NCI-H2029 (cell line): ENCODE measurements around the gene CAT.

Experiments
- DNase-seq: peaks from one replicate; lab custom pipeline; 2025; lab: John Stamatoyannopoulos, UW

CAT gene

DNA sequence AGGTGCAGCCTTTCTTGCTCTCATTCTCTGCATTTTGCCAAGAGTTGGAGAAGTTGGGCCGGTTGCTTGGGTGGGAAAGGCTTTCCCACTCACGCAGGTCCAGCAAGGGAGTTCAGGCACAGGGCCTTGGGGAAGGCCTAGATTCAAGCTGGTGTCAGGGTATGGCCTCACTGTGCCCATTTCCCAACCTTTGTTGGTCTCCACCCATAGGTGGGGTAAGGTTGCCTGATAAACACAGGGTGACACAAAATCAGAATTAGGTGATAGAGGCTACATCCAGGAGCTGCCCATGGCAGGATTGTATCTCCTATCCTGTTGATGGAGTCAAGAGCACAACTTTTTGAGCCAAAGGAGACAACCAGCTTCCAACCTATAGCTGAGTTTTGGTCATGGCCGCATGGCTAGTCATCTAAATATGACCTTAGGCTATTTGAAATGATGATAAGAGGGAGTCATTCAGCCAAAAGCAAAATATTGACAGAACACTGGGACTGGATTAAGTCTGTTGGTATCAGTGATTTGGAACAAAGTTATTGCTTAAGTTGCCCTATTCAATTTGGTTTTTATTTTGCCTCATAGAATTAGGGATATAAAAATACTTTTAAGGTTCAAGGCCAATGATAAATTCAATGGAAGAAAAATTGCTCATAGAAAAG lies 20.9 kb downstream of the CAT start:
- DNase-seq: no peak

DNA sequence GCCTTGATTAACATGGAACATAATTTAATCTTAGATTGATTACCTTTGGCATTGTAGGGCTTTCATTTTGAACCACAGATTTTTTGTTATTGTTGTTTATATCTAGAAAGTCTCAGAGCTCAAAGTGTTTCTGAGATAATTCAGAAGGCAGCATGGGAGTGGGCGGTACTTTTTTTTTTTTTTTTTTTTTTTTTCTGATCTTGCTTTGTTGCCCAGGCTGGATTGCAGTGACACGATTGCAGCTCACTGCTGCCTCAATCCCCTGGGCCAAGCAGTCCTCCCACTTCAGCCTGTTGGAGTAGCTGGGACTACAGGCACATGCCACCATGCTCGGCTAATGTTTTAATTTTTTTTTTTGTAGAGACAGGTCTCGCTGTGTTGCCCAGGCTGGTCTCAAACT lies 21.5 kb downstream of the CAT start:
- no peak for DNase-seq

- DNase-seq: no peak
Observed at GRCh38 chr11:34461215-34461614, 22.5 kb downstream of the CAT start.

DNA sequence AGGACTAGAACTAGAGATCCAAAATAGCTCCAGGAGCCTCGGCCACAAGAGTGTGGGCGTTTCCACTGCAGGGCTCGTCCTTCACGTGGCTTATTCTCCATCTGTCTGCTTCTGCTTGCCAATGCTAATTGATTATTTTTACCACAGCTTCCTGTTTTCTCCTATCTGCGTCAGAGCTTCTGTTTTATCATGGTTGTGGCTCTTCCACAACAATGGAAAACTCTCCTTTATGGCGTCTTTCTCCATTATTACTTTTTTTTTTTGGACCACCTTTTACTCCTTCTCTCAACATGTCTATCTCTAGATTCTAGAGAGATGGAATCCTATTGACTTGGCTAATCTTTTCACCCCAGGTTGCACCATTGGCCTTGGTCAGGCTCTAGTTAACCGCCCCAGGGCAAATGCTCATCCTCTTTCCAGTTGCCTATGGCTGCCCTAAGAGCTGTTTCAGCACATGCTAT lies 25.9 kb downstream of the CAT start:
- no peak for DNase-seq

GRCh38 chr11:34466802-34467488 lies 28.2 kb downstream of the CAT start:
- no peak for DNase-seq

DNA sequence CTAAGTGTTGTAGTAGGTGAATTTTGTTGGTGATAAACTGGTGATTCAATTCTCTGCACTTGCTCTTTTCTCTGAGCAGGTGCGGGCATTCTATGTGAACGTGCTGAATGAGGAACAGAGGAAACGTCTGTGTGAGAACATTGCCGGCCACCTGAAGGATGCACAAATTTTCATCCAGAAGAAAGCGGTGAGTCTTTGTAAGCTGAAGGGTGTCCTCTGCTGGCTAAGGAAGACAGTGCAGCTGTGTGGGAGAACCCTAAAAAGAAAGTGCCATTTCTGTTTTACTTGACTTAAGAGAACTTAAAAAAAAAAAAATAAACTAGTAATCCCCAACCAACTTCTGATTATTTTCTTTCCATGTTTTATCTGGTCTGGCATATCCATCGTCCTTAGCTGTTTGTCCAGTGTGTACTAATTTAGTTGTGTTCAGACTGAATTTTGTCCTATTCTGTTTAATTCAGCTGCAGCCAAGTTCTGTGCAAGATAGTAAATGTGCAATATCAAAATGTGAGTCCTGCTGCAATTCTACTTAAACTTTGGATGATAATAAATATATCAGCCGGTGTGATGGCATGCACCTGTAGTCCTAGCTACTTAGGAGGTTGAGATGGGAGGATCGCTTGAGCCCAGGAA lies 29.6 kb downstream of the CAT start:
- no peak for DNase-seq

- DNase-seq: no peak
Observed at GRCh38 chr11:34473603-34474169, 35.0 kb downstream of the CAT start.

DNA sequence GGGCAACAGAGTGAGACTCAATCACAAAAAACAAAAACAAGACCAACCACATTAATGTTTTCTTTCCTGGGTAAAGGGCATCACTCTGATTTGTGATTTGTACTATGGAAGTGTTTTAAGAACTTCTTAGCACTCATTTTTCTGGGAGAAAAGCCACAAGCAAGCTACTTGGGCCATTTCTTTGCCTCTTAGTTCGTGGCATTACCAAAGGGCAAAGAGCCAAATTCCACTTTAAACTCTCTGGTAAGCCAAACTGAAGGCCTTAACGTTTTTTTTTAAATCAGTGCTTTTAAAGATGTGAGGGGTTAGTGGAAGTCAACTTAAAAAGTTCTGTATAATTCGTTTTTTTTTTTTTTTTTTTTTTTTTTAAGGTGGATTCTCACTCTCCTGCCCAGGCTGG lies 36.9 kb downstream of the CAT start:
- DNase-seq: no peak

DNA sequence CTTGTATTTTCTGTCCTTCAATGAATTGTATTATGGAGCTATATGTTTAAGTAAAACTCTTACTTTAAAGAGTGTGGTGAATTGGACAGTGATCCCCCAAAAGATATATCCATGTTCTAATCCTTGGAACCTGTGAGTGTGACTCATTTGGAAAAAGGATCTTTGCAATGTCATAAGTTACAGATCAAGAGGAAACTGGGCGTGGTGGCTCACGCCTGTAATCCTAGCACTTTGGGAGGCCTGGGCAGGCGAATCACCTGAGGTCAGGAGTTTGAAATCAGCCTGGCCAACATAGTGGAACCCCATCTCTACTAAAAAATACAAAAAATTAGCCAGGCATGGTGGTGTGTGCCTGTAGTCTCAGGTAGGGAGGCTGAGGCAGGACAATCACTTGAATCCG lies 38.1 kb downstream of the CAT start:
- no peak for DNase-seq

DNA sequence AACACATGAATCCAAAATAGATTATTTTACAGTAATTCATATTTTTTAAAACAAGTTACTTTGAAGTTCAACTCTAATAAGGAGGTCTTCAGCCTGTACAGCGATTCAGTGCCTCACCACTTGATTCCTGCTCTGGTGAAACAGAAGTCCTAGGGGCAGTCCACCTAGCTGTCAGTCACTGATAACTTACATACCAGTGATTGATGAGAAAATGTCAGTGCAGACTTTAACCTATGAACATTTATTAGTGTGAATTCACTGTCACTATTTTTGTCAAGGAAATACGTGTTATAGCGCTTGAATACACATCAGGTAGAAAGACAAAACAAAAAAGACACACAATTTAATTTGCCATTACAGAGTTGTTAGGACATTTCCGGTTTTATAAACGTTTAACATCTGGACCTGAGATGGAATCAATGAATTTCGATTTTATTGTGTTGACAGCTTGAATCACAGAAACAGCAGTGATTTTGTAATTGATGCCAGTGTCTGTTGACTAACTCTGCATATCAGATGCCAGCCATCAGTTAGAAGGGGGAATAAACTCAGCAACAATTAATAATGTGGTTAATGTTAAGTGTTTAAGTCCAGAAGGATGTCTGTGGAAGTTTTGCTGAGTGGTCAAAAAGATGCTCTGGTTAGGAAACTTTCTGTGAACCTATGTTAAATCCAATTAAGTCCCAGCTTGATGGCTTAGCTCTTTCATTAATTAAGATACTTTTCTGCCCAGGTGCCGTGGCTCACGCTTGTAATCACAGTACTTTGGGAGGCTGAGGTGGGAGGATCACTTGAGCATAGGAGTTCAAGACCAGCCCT lies 40.3 kb downstream of the CAT start:
- no peak for DNase-seq

- no peak for DNase-seq
Observed at GRCh38 chr11:34480314-34480713, 41.6 kb downstream of the CAT start.

DNA sequence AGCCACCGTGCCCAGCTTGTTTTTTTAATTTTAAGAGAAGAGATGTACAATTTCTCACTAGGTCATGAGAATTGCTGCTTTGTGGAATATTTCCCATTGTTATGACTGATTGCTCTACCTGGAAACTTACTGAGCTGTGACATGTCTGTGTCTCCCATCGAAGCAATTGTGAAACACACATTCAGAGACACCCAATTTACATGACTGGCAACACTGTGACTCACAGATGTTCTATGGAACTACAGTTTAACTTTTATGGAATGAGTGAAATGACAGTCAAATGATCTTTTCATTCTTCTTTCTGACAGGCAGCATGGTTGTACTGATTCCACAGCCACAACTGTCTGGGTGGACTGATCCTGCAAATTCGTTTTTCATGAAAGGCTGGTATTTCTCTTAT lies 42.6 kb downstream of the CAT start:
- DNase-seq: no peak

- DNase-seq: no peak
Observed at GRCh38 chr11:34483106-34483874, 44.6 kb downstream of the CAT start.

DNA sequence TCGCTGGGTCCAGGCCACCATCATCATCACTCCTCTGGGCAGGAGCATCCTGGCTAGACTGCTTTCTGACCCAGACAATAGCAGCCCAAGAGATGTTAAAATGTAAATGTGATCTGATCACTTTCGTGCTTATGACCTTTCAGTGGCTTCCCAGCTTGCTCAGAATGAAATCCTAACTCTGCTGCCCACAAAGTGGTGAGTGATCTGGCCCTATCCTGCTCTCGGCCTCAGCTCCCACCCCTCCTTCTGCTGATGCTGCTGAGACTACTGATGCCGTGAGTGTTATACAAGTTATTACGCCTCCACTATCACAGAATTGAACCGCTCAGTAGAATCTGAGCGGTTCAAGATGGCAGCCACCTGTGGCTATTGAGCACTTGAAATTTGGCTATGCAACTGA lies 48.7 kb downstream of the CAT start:
- DNase-seq: no peak

DNA sequence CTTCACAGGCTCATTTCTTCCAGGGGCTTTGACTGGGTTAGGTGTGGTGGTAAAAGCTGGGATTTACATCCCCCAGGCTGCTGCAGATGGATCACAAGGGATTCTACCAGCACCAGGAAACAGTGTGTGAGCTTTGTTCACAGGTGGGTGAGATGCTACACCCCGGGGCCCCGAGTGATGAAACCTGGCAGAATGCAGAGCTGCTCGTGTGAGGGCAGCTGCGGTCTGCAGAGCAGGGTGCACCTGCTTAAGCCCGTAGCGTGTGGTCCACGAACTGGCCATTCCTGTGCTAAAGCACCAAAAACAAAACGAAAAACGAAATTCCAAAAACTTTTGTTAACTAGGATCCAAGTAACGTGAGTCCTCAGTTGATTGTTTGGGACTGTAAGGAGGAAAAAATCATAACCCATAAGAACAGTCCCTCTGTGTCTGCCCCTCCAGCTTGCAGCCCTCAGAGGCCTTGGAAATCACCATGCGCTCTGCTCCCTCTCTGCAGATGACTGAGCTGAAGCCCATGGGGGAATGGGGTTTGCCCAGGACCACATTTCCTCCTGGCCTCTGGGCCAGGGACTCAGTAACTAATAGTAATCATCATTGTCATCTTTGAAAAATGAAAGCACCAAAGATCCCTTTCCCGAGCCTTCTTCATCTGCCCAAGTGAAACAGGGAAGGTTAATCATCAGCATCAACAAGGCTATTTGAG lies 50.3 kb downstream of the CAT start:
- DNase-seq: no peak

DNA sequence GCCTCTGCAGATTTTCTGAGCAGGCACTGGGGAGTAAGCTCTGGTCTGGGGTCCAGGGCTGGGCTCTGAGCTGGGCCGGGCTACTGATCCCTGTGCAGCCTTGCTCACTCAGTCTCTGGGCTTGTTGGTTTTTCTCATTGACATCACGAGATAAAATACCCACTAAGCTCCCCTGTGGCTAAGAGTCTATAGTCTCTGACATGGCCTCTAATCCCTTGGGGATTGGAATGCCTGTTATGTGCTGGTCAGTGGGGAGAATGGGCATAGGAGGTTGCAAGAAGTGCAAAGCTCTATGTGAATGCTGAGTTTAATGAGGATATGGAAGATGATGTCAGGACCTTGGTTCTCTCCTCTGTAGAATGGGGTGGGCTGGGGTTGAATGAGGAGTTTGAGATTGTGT lies 51.6 kb downstream of the CAT start:
- DNase-seq: no peak

DNA sequence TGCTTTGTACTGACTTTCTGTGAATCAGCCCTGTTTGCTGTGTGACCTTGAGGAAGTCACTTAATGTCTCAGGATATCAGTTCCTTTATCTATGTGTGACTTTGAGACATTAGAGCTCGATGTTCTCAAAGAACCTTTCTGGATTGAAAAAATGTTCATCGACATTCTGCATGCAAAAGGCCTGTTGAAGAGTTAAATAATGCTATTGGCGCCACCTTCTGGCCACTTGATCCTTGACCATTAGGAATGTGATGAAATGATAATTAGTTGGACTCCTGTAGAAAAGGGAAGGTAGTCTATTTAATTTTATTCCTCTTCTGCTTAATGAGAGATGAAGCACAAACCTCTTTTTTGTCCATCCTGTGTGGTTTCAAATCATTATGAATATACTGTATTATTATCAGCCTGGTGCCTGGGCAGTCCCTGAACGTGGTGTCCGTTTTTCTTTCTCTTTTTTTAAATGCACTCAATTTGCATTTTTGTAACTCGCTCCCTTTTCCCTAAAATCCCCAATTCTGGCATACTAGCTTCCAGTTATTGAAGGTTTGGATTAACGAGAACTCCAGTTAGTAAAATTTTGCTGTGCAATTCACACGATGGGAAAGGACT lies 54.2 kb downstream of the CAT start:
- peak; percentile 59 for DNase-seq

DNA sequence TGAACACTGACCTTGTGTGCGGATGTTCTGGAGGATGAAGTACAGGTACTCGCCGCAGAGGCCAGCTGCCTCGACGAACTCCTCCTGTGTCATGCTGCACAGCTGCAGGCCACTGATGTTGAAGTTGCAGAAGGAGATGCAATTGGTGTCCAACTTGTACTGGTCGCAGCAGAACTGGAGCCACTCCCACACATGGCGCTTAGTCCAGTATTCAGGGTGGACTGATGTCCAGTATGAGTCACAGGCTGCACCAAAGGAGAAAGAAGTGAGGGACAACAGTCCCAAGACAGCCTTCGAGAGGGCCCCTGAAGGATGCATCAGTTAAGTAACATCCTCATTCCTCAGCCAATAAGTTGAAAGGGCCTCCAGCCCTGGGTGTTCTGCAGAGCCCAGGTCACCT lies 54.7 kb downstream of the CAT start:
- no peak for DNase-seq

- DNase-seq: no peak
Observed at GRCh38 chr11:34493926-34494595, 55.3 kb downstream of the CAT start.

DNA sequence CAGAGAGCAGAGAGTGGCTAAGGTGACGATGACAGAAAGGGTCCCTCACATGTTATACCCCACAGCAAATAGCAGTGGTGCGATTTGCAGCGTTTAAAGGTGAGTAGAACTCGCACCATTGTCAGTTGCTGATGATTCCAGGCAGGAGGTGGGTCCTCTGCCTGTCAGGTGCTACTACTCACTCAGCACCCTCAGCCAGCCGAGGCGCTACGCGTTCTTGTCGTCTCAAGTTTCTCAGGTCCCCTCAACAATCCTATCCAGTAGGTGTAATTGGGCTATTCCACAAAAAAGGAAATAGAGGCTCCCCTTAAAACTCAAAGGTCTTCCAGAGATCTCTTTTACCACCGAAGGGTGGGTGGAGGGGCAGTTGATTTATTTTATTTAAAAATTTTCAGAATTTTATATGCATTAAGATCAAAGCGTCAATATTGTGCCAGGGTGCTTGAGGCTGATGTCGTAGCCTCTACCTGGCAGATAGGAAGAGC lies 56.5 kb downstream of the CAT start:
- DNase-seq: no peak
